H1 (cell line): ENCODE measurements around the gene BAIAP2. TPM values are rescaled to one million over a fixed set of nuclear protein-coding genes. Genes with fewer than 3 reads are reported as not detected.

ENCODE experiments used
- CTCF ChIA-PET: fragments of 300-600 bp; sonication (Branson Sonifier 250); formaldehyde crosslinking; loops from one replicate; lab custom pipeline; 2021; ENCODE audit not compliant: partially characterized antibody; lab: Charles Lee
- POLR2A ChIA-PET: fragments of 300-600 bp; sonication (Branson Sonifier 250); formaldehyde crosslinking; loops from one replicate; lab custom pipeline; 2021; ENCODE audit warnings: inconsistent platforms; ENCODE audit not compliant: partially characterized antibody; lab: Charles Lee
- DNase-seq, 2 experiments: peaks; one replicate each; pipeline versions ENCODE4 v3.0.0 to v3.0.0-alpha.2; 2010 to 2022; ENCODE audit warnings: low spot score in 2 of 2, low read depth in 1 of 2, mixed read lengths in 1 of 2
- FAIRE-seq: peaks from 2 replicates; lab custom pipeline; 2011; peaks lifted over from hg19 to GRCh38; lab: Jason Lieb, UNC
- H2AFZ ChIP-seq: 2 replicates; pipeline ENCODE4 v1.8.1; 2012; ENCODE audit warnings: low read length, inconsistent platforms
- H2AK5ac ChIP-seq: 2 replicates; pipeline ENCODE4 v1.6.1; 2013; ENCODE audit warnings: low read depth, low read length
- H2BK120ac ChIP-seq: replicated peaks from 2 replicates; pipeline ENCODE3; 2013; ENCODE audit warnings: low read depth, low read length, inconsistent platforms
- H2BK12ac ChIP-seq: 2 replicates; pipeline ENCODE4 v1.6.1; 2013; ENCODE audit warnings: low read depth, low read length
- H2BK15ac ChIP-seq: 2 replicates; pipeline ENCODE4 v1.6.1; 2013; ENCODE audit warnings: low read length
- H2BK20ac ChIP-seq: 2 replicates; pipeline ENCODE4 v1.6.1; 2013; ENCODE audit warnings: low read length
- H2BK5ac ChIP-seq: 2 replicates; pipeline ENCODE4 v1.6.1; 2013; ENCODE audit warnings: low read depth, low read length
- H3K14ac ChIP-seq: 2 replicates; pipeline ENCODE4 v1.6.1; 2013; ENCODE audit warnings: inconsistent platforms; ENCODE audit not compliant: insufficient read length
- H3K18ac ChIP-seq: 2 replicates; pipeline ENCODE4 v1.6.1; 2013; ENCODE audit warnings: low read length; ENCODE audit errors: extremely low read depth
- H3K23ac ChIP-seq: 2 replicates; pipeline ENCODE4 v1.6.1; 2013; ENCODE audit warnings: inconsistent platforms; ENCODE audit not compliant: insufficient read length
- H3K23me2 ChIP-seq: 2 replicates; pipeline ENCODE4 v1.6.1; 2013; ENCODE audit warnings: low read depth, low read length
- H3K27ac ChIP-seq: 2 replicates; pipeline ENCODE4 v1.6.1; 2011; ENCODE audit warnings: low read depth, low read length, inconsistent platforms
- H3K27me3 ChIP-seq, 4 experiments: replicated peaks in 1 of 4; 1 replicate in 1 of 4; 2 replicates in 3 of 4; pipeline versions ENCODE4 v1.6.1 to v1.8.1; 2011 to 2013; ENCODE audit warnings: low read length in 3 of 4, mild to moderate bottlenecking in 3 of 4, inconsistent platforms in 2 of 4, mixed read lengths in 2 of 4, moderate library complexity in 1 of 4; ENCODE audit not compliant: control insufficient read depth in 3 of 4, insufficient read depth in 3 of 4; ENCODE audit errors: extremely low read depth in 1 of 4
- H3K36me3 ChIP-seq, 4 experiments: 2 replicates each; pipeline versions ENCODE4 v1.6.1 to v1.8.1; 2011 to 2013; ENCODE audit warnings: mild to moderate bottlenecking in 4 of 4, low read length in 3 of 4, moderate library complexity in 2 of 4, control low read depth in 1 of 4, inconsistent platforms in 1 of 4; ENCODE audit not compliant: insufficient read depth in 4 of 4, control insufficient read depth in 2 of 4
- H3K4ac ChIP-seq: replicated peaks from 2 replicates; pipeline ENCODE3; 2013; ENCODE audit warnings: low read length, low read depth, mixed read lengths, inconsistent platforms; ENCODE audit not compliant: insufficient read length
- H3K4me1 ChIP-seq, 4 experiments: replicated peaks in 1 of 4; 1 replicate in 1 of 4; 2 replicates in 3 of 4; pipeline versions ENCODE4 v1.6.1 to v1.8.1; 2011 to 2013; ENCODE audit warnings: low read length in 3 of 4, inconsistent platforms in 2 of 4, mixed read lengths in 1 of 4; ENCODE audit not compliant: insufficient read depth in 4 of 4, control insufficient read depth in 3 of 4
- H3K4me2 ChIP-seq, 2 experiments: 2 replicates each; pipeline versions ENCODE4 v1.6.1 to v1.8.1; 2011 to 2013; ENCODE audit warnings: low read depth in 2 of 2, low read length in 2 of 2, control low read depth in 1 of 2, inconsistent platforms in 1 of 2, mild to moderate bottlenecking in 1 of 2; ENCODE audit not compliant: insufficient read depth in 1 of 2
- H3K4me3 ChIP-seq, 4 experiments: fragments of 200-600, 300-600 bp in 1 of 4; sonication (generic), shearing (Covaris generic), sonication (Bioruptor Twin) in 1 of 4; 2 replicates each; pipeline versions ENCODE4 v1.5.1 to v1.8.1; 2011 to 2016; ENCODE audit warnings: low read length in 4 of 4, low read depth in 3 of 4, control low read depth in 2 of 4, inconsistent platforms in 2 of 4, mild to moderate bottlenecking in 2 of 4, mixed read lengths in 1 of 4, moderate library complexity in 1 of 4; ENCODE audit not compliant: insufficient read depth in 2 of 4; ENCODE audit errors: extremely low read depth in 1 of 4
- H3K56ac ChIP-seq: replicated peaks from 2 replicates; pipeline ENCODE3; 2013; ENCODE audit warnings: low read depth, mild to moderate bottlenecking, mixed read lengths, low read length, inconsistent platforms; ENCODE audit not compliant: insufficient read length
- H3K79me1 ChIP-seq: 2 replicates; pipeline ENCODE4 v1.6.1; 2013; ENCODE audit warnings: low read depth, low read length, control low read depth
- H3K79me2 ChIP-seq, 2 experiments: 2 replicates each; pipeline versions ENCODE4 v1.6.1 to v1.8.1; 2012 to 2013; ENCODE audit warnings: low read length in 2 of 2, mild to moderate bottlenecking in 2 of 2, inconsistent platforms in 1 of 2; ENCODE audit not compliant: insufficient read depth in 2 of 2, control insufficient read depth in 1 of 2
- H3K9ac ChIP-seq, 4 experiments: replicated peaks in 1 of 4; 1 replicate in 1 of 4; 2 replicates in 3 of 4; pipeline versions ENCODE4 v1.6.1 to v1.8.1; 2011 to 2013; ENCODE audit warnings: low read depth in 3 of 4, low read length in 3 of 4, control low read depth in 2 of 4, mild to moderate bottlenecking in 2 of 4, moderate library complexity in 2 of 4, inconsistent platforms in 1 of 4; ENCODE audit errors: extremely low read depth in 1 of 4
- H3K9me3 ChIP-seq, 2 experiments: 2 replicates each; pipeline versions ENCODE4 v1.6.1 to v1.8.1; 2012 to 2013; ENCODE audit warnings: mild to moderate bottlenecking in 2 of 2, moderate library complexity in 2 of 2, control low read depth in 1 of 2, inconsistent platforms in 1 of 2, low read depth in 1 of 2, low read length in 1 of 2, mixed read lengths in 1 of 2; ENCODE audit not compliant: insufficient read depth in 2 of 2
- H4K20me1 ChIP-seq, 2 experiments: replicated peaks in 1 of 2; 2 replicates each; pipeline versions ENCODE3 to v1.8.1; 2011 to 2013; ENCODE audit warnings: inconsistent platforms in 2 of 2, low read length in 2 of 2, mild to moderate bottlenecking in 1 of 2; ENCODE audit not compliant: insufficient read depth in 2 of 2, control insufficient read depth in 1 of 2
- H4K5ac ChIP-seq: 2 replicates; pipeline ENCODE4 v1.6.1; 2013; ENCODE audit warnings: low read length, low read depth, mixed read lengths, inconsistent platforms; ENCODE audit not compliant: insufficient read length
- H4K8ac ChIP-seq: 2 replicates; pipeline ENCODE4 v1.8.0; 2013; ENCODE audit warnings: mild to moderate bottlenecking, moderate library complexity, low read length, inconsistent platforms; ENCODE audit not compliant: insufficient read depth; ENCODE audit errors: extremely low read depth
- H4K91ac ChIP-seq: replicated peaks from 2 replicates; pipeline ENCODE3; 2013; ENCODE audit warnings: low read length, mixed read lengths, inconsistent platforms; ENCODE audit not compliant: insufficient read length
- CHD1 ChIP-seq: IDR thresholded peaks from 2 replicates; pipeline ENCODE4 v1.6.1; 2012; ENCODE audit warnings: low read depth, low read length, improper control_type of control experiment
- EZH2 ChIP-seq: fragments of 200-600 bp; sonication (generic); IDR thresholded peaks from 2 replicates; pipeline ENCODE4 v1.7.1; 2012; ENCODE audit warnings: low read depth, mild to moderate bottlenecking, moderate library complexity, low read length, inconsistent platforms; ENCODE audit not compliant: severe bottlenecking
- JUN ChIP-seq: IDR thresholded peaks from 2 replicates; pipeline ENCODE4 v1.6.1; 2011; ENCODE audit warnings: low read depth, mild to moderate bottlenecking, improper control_type of control experiment, low read length
- KDM4A ChIP-seq: IDR thresholded peaks from one replicate; pipeline ENCODE4 v1.7.1; 2012; ENCODE audit warnings: low read depth, mild to moderate bottlenecking, moderate library complexity, low read length, inconsistent platforms; ENCODE audit not compliant: severe bottlenecking
- NANOG ChIP-seq: IDR thresholded peaks from 2 replicates; pipeline ENCODE4 v1.6.1; 2011; ENCODE audit warnings: low read length, low read depth, mild to moderate bottlenecking, inconsistent platforms; ENCODE audit not compliant: insufficient read depth, poor library complexity, severe bottlenecking
- POLR2A ChIP-seq, 2 experiments: IDR thresholded peaks; 1 replicate in 1 of 2; 2 replicates in 1 of 2; pipeline ENCODE4 v1.6.1; 2011; ENCODE audit warnings: low read depth in 2 of 2, low read length in 2 of 2, mild to moderate bottlenecking in 2 of 2; ENCODE audit errors: control extremely low read depth in 1 of 2
- RAD21 ChIP-seq, 2 experiments: IDR thresholded peaks in 1 of 2; conservative IDR thresholded peaks in 1 of 2; 2 replicates each; pipeline ENCODE4 v1.6.1; 2011; ENCODE audit warnings: low read depth in 2 of 2, low read length in 2 of 2, improper control_type of control experiment in 1 of 2, inconsistent platforms in 1 of 2, mild to moderate bottlenecking in 1 of 2, moderate library complexity in 1 of 2
- RBBP5 ChIP-seq: IDR thresholded peaks from 2 replicates; pipeline ENCODE4 v1.7.1; 2012; ENCODE audit warnings: low read depth, mild to moderate bottlenecking, inconsistent platforms, low read length, moderate library complexity, borderline replicate concordance
- SUZ12 ChIP-seq: fragments of 200-600 bp; sonication (generic); IDR thresholded peaks from 2 replicates; pipeline ENCODE4 v1.6.1; 2012; ENCODE audit warnings: mild to moderate bottlenecking, inconsistent platforms, low read length, moderate library complexity, mixed read lengths
- TAF7 ChIP-seq: optimal IDR thresholded peaks from 2 replicates; pipeline ENCODE3; 2011; ENCODE audit warnings: low read depth, mild to moderate bottlenecking, inconsistent platforms, low read length, moderate library complexity, borderline replicate concordance
- TCF12 ChIP-seq: IDR thresholded peaks from 2 replicates; pipeline ENCODE4 v1.6.1; 2011; ENCODE audit warnings: low read depth, mild to moderate bottlenecking, low read length
- WGBS, 2 experiments: shearing (Covaris generic) in 1 of 2; methylation state at CpG; one replicate each; pipeline versions ENCODE4 v1.1.6 to v1.1.7; 2013 to 2015; ENCODE audit warnings: low lambda C conversion rate in 2 of 2, mixed read lengths in 2 of 2, inconsistent platforms in 1 of 2, low coverage in 1 of 2, missing lambda C conversion rate in 1 of 2; ENCODE audit not compliant: insufficient replicate concordance in 2 of 2, insufficient coverage in 1 of 2, insufficient read length in 1 of 2; ENCODE audit errors: extremely low coverage in 1 of 2, missing lambda C conversion rate in 1 of 2; 5-methylcytosine and 5-hydroxymethylcytosine counted together
- polyA plus RNA-seq, 7 experiments: library from polyadenylated mRNA; depleted of rRNA in 3 of 7; stranded (reverse) in 5 of 7; unstranded in 2 of 7; fragments of >200 nt in 5 of 7; fragments of 200-250 nt in 2 of 7; gene quantifications; 1 replicate in 5 of 7; 2 replicates in 1 of 7; 4 replicates in 1 of 7; pipeline versions ENCODE4 v1.2.1 to v1.2.3, GENCODE V29; 2011 to 2013; ENCODE audit warnings: missing spikeins in 2 of 7, mixed read lengths in 2 of 7
- total RNA-seq: library from RNA; stranded (reverse); fragmentation: NEBNext Ultra II Directional; extraction: Animal tissue kit (Norgen Biotek cat#: 25700); gene quantifications from 2 replicates; pipeline ENCODE4 v1.2.1, GENCODE V29; 2021

The BAIAP2 gene
- total and polyA plus RNA-seq, 2 of the 8 experiments (the other 6 are each of a cell fraction or from before 2014, with no cell fraction given), result 10.0 to 22.8 TPM

- ChIA-PET POLR2A (interaction anchor here (1.1 kb wide), 1 partner anchor 81 kb away, joined by 3 read pairs; no protein-coding TSS in a partner anchor), CTCF (interaction anchor here (0.6 to 1.4 kb wide), 3 partner anchors 18 to 1088 kb away, joined by 3 to 4 read pairs (median 3); no protein-coding TSS in a partner anchor)
- no peak for FAIRE-seq
- TF ChIP-seq RAD21 (IDR thresholded peaks at IDR 0.05 in 1 of 2, conservative IDR thresholded peaks at IDR 0.05 in 1 of 2; ENCODE audit: low read depth in 2 of 2, low read length in 2 of 2) (no peak), TCF12 (no peak), TAF7 (no peak), KDM4A (no peak), RBBP5 (no peak), POLR2A (IDR thresholded peaks at IDR 0.05; ENCODE audit: control extremely low read depth in 1 of 2, low read depth in 2 of 2, low read length in 2 of 2) (no peak), EZH2 (no peak), JUN (no peak), CHD1 (no peak), NANOG (no peak), SUZ12 (no peak)
Measured at GRCh38 chr17:81126281-81127132, 91.6 kb downstream of the BAIAP2 start.

More at GRCh38 chr17:81126281-81127132, 91.6 kb downstream of the BAIAP2 start:
- Histone ChIP-seq H3K4ac (no peak overlapping the region), H3K27ac (no peak overlapping the region), H4K91ac (peak overlapping the region; percentile 1), H2BK12ac (no peak overlapping the region), H3K23me2 (no peaks in the 10 kb centered on the region), H3K56ac (no peak overlapping the region), H3K4me2 (no peak overlapping the region), H4K5ac (no peak overlapping the region), H4K8ac (peak overlapping the region; percentile 79; the same call in 1 of the 2 replicates), H2BK120ac (no peak overlapping the region), H2AFZ (no peak overlapping the region), H3K79me2 (no peaks in the 10 kb centered on the region), H3K18ac (peak overlapping the region; percentile 32; the same call in 1 of the 2 replicates), H3K79me1 (no peaks in the 10 kb centered on the region), H3K9ac (no peak overlapping the region), H3K4me3 (no peak overlapping the region), H2BK15ac (no peak overlapping the region), H2AK5ac (no peak overlapping the region), H2BK5ac (peak overlapping the region; percentile 35; the same call in 1 of the 2 replicates), H3K14ac (no peak overlapping the region), H3K23ac (no peak overlapping the region), H2BK20ac (no peak overlapping the region), H3K36me3 (no peaks in the 10 kb centered on the region), H3K9me3 (no peaks in the 10 kb centered on the region), H3K4me1 (peaks cover 0 to 9% (median 2%) of the 10 kb centered on the region in 4 experiments; a peak in 5 of 7 replicates), H3K27me3 (peaks cover 0 to 11% (median 7%) of the 10 kb centered on the region in 4 experiments; a peak in 3 of 7 replicates), H4K20me1 (peaks cover 0 to 3% of the 10 kb centered on the region in 2 experiments)
- 79% methylated on average over 24 of the region's 34 CpGs; no CpG with 5 or more reads in 1 of the 2 experiments for WGBS, 2 experiments
- no peak for DNase-seq
